Stimulated activated effector memory CD8-positive, alpha-beta T cell treated with anti-CD3 and anti-CD28 coated beads, Interleukin-12 subunit alpha, Interleukin-12 subunit beta, amount 100 ng/mL, for 72 hours (primary cell): ENCODE measurements around the gene CHTF18.
A peak's percentile ranks its signal among the peaks of the same experiment; 100 is the strongest.

Source experiments
- ATAC-seq: fragments of 150-1000 bp; cut with Tn5 transposase; 2 replicates; pipeline ENCODE4 v1.10.0; 2021
- DNase-seq, 2 donors: peaks; one replicate each; pipeline ENCODE4 v3.0.0; 2021 to 2022; ENCODE audit warnings: low spot score in 2 of 2
- H3K27ac Mint-ChIP-seq: one replicate; pipeline ENCODE4 v1.8.0; 2022; ENCODE audit warnings: mild to moderate bottlenecking, mixed read lengths
- H3K36me3 Mint-ChIP-seq: one replicate; pipeline ENCODE4 v1.8.0; 2022; ENCODE audit warnings: mild to moderate bottlenecking, mixed read lengths
- H3K4me1 Mint-ChIP-seq: one replicate; pipeline ENCODE4 v1.8.0; 2022; ENCODE audit warnings: mixed read lengths
- H3K4me3 Mint-ChIP-seq: one replicate; pipeline ENCODE4 v1.8.0; 2022; ENCODE audit warnings: mild to moderate bottlenecking, mixed read lengths
- H3K9me3 Mint-ChIP-seq: one replicate; pipeline ENCODE4 v1.8.0; 2022; ENCODE audit warnings: mixed read lengths

CHTF18 gene

GRCh38 chr16:778909-779527, 9.4 kb upstream of the CHTF18 start:
- ATAC-seq (no peak), DNase-seq (no peak)
- no peaks in the 10 kb centered on the region for H3K9me3 Mint-ChIP-seq
- no peaks in the 10 kb centered on the region for H3K36me3 Mint-ChIP-seq
- H3K27ac Mint-ChIP-seq: no peak overlapping the region
- H3K4me1 Mint-ChIP-seq: peaks cover 6% of the 10 kb centered on the region
- H3K4me3 Mint-ChIP-seq: no peak overlapping the region

- H3K4me1 Mint-ChIP-seq: peaks cover 6% of the 10 kb centered on the region
- no peak overlapping the region for H3K27ac Mint-ChIP-seq
- no peak for ATAC-seq
- no peaks in the 10 kb centered on the region for H3K9me3 Mint-ChIP-seq
- H3K4me3 Mint-ChIP-seq: no peak overlapping the region
- DNase-seq: no peak
- peaks cover under 1% of the 10 kb centered on the region for H3K36me3 Mint-ChIP-seq
Observed at GRCh38 chr16:779561-779960, 8.9 kb upstream of the CHTF18 start.

DNA sequence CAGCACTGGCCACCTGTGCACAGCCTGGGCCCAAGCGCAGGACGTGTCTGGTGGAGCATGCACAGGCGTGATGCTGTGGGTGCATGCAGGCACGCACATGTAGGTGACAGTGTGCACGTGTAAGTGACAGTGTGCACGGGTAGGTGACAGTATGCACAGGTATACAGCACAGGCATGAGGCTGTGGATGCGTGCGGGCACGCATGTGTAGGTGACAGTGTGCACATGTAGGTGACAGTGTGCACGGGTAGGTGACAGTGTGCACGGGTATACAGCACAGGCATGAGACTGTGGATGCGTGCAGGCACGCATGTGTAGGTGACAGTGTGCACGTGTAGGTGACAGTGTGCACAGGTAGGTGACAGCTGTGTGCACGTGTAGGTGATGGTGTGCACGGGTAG, 8.1 kb upstream of the CHTF18 start:
- Mint-ChIP-seq H3K27ac (no peak overlapping the region), H3K36me3 (peaks cover 5% of the 10 kb centered on the region), H3K9me3 (no peaks in the 10 kb centered on the region), H3K4me3 (no peak overlapping the region), H3K4me1 (peaks cover 11% of the 10 kb centered on the region)
- DNase-seq: no peak
- ATAC-seq: no peak

GRCh38 chr16:781346-782010, 6.9 kb upstream of the CHTF18 start:
- H3K4me3 Mint-ChIP-seq: no peak overlapping the region
- H3K36me3 Mint-ChIP-seq: peaks cover 16% of the 10 kb centered on the region
- H3K9me3 Mint-ChIP-seq: no peaks in the 10 kb centered on the region
- DNase-seq: no peak
- H3K27ac Mint-ChIP-seq: no peak overlapping the region
- peaks cover 12% of the 10 kb centered on the region for H3K4me1 Mint-ChIP-seq
- ATAC-seq: no peak

DNA sequence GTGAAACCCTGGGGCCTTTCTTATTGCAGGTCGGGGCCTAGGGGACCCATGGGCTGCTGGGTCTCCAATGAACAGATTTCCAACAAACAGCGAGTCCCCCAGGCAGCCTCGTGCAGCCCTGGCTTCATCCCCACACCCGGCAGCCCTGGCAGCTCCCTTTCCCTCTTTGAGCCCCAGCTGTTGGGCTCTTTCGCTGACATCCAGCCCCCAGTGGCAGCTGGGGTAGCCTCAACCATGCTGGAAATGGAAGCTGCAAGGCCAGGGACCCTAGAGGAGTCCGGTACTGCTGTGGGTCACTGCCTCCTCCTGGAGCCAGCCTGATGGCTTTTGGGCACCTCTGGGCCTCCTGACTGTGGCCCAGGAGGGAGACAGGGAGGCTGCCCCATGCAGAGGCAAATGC, 6.2 kb upstream of the CHTF18 start:
- no peak for ATAC-seq
- Mint-ChIP-seq H3K27ac (no peak overlapping the region), H3K9me3 (no peaks in the 10 kb centered on the region), H3K4me3 (no peak overlapping the region), H3K36me3 (peaks cover 22% of the 10 kb centered on the region), H3K4me1 (peaks cover 18% of the 10 kb centered on the region)
- DNase-seq: no peak

- Mint-ChIP-seq H3K36me3 (peaks cover 27% of the 10 kb centered on the region), H3K4me3 (no peak overlapping the region), H3K4me1 (peaks cover 14% of the 10 kb centered on the region), H3K27ac (no peak overlapping the region), H3K9me3 (no peaks in the 10 kb centered on the region)
- DNase-seq: no peak
- ATAC-seq: no peak
Observed at GRCh38 chr16:782766-783403, 5.5 kb upstream of the CHTF18 start.

DNA sequence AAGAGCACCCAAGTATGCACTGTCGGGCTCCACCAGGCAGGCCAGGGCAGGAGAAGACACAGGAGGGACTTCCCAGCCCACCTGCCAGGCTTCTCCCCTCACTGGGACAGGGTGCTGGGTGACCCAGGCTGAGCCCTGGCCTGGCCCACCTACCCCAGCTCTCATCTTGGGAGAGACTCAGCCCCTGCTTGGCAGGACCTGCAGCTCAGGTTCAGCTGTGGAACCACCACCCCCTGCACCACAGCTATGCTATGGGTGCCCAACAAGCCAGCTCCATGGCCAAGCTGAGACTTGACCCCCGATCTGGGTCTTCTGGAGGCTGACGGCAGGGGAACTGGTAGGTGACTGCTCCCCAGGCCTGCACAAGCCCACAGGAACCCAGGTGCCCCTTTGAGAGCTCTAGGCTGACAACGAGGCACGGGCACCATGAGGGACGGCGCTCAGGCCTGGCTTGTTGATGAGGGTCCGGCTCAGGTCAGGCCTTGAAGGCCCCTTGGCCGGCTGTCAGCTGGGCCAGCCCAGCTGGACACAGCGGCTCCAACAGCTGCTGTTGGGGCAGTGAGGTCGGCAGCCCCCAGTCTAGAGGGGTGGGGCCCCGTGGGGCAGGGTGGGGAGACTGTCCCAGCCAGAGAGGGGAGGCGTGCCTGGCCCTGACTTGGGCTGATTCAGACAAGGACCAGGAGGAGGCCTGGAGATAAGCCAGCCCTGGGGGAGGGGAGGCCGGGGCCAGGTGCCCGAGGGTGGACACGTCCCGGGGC, 4.8 kb upstream of the CHTF18 start:
- no peaks in the 10 kb centered on the region for H3K9me3 Mint-ChIP-seq
- H3K36me3 Mint-ChIP-seq: peaks cover 27% of the 10 kb centered on the region
- H3K27ac Mint-ChIP-seq: no peak overlapping the region
- DNase-seq (no peak), ATAC-seq (no peak)
- H3K4me1 Mint-ChIP-seq: peaks cover 12% of the 10 kb centered on the region
- no peak overlapping the region for H3K4me3 Mint-ChIP-seq

- no peaks in the 10 kb centered on the region for H3K9me3 Mint-ChIP-seq
- H3K4me1 Mint-ChIP-seq: peaks cover 12% of the 10 kb centered on the region
- H3K27ac Mint-ChIP-seq: peak overlapping the region; percentile 85
- H3K4me3 Mint-ChIP-seq: no peak overlapping the region
- H3K36me3 Mint-ChIP-seq: peaks cover 27% of the 10 kb centered on the region
- no peak for DNase-seq
- ATAC-seq: no peak
Observed at GRCh38 chr16:784431-784830, 4.0 kb upstream of the CHTF18 start.

DNA sequence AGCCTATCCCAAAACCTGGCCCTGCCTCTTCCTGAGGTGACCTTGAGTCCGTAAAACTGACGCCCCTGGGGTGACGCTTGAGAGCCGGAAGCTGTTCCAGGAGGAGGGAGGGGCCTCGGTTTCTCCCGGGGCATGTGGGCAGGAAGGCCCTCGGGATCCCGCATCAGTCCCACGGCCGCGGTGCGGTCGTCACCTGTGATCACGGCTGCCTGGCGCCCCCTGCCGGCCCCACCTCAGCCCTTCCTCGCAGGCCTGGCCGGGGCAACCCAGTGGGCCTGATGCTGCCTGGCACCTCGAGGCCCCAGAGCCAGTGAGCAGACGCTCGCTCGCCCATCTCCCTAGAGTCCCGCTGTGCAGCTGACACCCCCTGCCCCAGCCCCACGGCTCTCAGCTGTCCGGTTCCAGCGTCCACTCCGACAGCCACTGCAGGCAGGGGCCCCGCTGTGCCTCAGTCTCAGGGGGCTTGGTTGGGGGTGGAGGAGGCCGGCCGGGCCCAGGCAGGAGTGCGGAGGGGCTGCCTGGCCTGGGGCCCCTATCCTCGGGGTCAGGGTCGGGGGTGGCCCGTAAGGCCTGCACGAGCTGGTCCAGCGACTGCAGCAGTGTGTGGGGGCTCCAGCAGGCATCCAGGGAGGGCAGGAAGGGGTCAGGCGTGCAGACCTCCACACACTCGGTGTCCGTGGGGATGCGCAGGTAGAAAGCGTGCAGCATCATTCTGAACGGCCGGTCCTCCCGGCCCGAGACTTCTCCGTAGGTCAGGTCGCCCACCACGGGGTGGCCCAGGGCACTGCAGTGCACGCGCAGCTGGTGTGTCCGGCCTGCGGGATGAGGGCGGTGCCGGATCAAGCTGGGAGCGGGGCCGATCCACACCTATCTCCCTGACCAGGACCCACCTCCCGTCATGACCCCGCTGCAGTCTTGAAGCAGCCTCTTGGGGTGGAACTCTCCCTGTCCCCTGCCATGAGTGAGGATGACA, 2.6 kb upstream of the CHTF18 start:
- ATAC-seq: peak; percentile 42
- H3K27ac Mint-ChIP-seq: no peak overlapping the region
- peaks cover 34% of the 10 kb centered on the region for H3K36me3 Mint-ChIP-seq
- H3K4me1 Mint-ChIP-seq: peaks cover 12% of the 10 kb centered on the region
- no peaks in the 10 kb centered on the region for H3K9me3 Mint-ChIP-seq
- DNase-seq: peak; percentile 76 to 90
- H3K4me3 Mint-ChIP-seq: peak overlapping the region; percentile 77

GRCh38 chr16:787321-787966, 976 bp upstream of the CHTF18 start:
- peaks cover 44% of the 10 kb centered on the region for H3K36me3 Mint-ChIP-seq
- no peaks in the 10 kb centered on the region for H3K9me3 Mint-ChIP-seq
- peak overlapping the region; percentile 81 for H3K27ac Mint-ChIP-seq
- H3K4me3 Mint-ChIP-seq: peak overlapping the region; percentile 77
- peaks cover 20% of the 10 kb centered on the region for H3K4me1 Mint-ChIP-seq
- no peak for ATAC-seq
- DNase-seq: no peak

GRCh38 chr16:787978-788398, 432 bp upstream of the CHTF18 start, which contains the start of gene RPUSD1:
RPUSD1 (minus strand) TSS chr16:788381; CDS start chr16:787737, 644 bp downstream.
- Mint-ChIP-seq H3K36me3 (peaks cover 44% of the 10 kb centered on the region), H3K4me1 (peaks cover 20% of the 10 kb centered on the region), H3K4me3 (peak within 1 kb of the TSS; percentile 77), H3K9me3 (no peaks in the 10 kb centered on the region), H3K27ac (peak within 1 kb of the TSS; percentile 81)
- DNase-seq: peak; percentile 43 to 81
- peak; percentile 36 for ATAC-seq

DNA sequence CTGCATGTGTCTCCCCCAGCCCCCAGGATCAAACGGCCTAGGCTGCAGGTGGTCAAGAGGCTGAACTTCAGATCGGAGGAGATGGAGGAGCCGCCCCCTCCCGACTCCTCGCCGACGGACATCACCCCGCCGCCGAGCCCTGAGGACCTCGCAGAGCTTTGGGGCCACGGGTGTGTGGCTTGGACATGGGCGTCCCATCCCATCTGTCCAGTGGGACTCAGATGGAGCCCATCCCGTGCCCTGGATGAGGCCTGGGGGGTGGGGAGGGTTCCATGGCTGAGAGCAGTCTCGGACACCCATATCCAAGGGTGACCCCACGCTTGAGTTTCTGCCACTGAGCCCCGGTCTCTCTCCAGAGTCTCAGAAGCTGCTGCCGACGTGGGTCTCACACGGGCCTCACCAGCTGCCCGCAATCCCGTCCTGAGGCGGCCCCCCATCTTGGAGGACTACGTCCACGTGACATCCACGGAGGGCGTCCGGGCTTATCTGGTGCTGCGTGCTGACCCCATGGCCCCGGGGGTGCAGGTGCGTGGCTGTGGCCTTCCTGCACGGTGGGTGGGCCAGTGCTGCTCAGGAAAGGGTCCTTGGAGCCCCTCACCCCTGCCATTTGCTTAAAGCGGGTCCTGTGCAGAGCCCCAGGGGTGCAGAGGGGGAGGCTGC, 901 bp downstream of the CHTF18 start:
- H3K4me1 Mint-ChIP-seq: peaks cover 20% of the 10 kb centered on the region
- peak overlapping the region; percentile 77 for H3K4me3 Mint-ChIP-seq
- H3K36me3 Mint-ChIP-seq: peaks cover 44% of the 10 kb centered on the region
- H3K27ac Mint-ChIP-seq: no peak overlapping the region
- DNase-seq (no peak), ATAC-seq (no peak)
- H3K9me3 Mint-ChIP-seq: no peaks in the 10 kb centered on the region

- no peaks in the 10 kb centered on the region for H3K9me3 Mint-ChIP-seq
- H3K27ac Mint-ChIP-seq: no peak overlapping the region
- peak overlapping the region; percentile 77 for H3K4me3 Mint-ChIP-seq
- DNase-seq (no peak), ATAC-seq (no peak)
- H3K36me3 Mint-ChIP-seq: peaks cover 39% of the 10 kb centered on the region
- H3K4me1 Mint-ChIP-seq: peaks cover 17% of the 10 kb centered on the region
Observed at GRCh38 chr16:790086-790485, 1.7 kb downstream of the CHTF18 start.

DNA sequence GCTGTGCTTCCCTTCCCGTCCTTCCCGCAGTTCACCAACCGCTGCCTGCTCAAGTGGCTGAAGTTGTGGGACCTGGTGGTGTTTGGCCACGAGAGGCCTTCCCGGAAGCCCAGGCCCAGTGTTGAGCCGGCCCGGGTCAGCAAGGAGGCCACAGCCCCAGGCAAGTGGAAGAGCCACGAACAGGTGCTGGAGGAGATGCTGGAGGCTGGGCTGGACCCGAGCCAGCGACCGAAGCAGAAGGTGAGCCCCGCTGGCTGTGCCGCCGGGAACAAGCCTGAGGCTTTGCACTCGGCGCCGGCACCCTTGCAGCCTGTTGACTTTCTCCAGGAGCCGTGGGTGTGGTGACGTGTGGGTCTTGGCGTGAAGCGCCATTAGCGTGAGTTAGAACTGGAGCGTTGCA, 2.7 kb downstream of the CHTF18 start:
- DNase-seq (no peak), ATAC-seq (no peak)
- Mint-ChIP-seq H3K9me3 (no peaks in the 10 kb centered on the region), H3K36me3 (peaks cover 32% of the 10 kb centered on the region), H3K4me3 (no peak overlapping the region), H3K4me1 (peaks cover 19% of the 10 kb centered on the region), H3K27ac (no peak overlapping the region)
